K562 (cell line): Measurements from ENCODE around the gene DOCK8. TPM values are rescaled to one million over a fixed set of nuclear protein-coding genes. Genes with fewer than 3 reads are reported as not detected.

ENCODE experiments used
- CBFA2T2 ChIP-seq: fragments of 450-650 bp; conservative IDR thresholded peaks from 2 replicates; pipeline ENCODE4 v1.6.1; 2017; ENCODE audit warnings: mild to moderate bottlenecking
- CBX3 ChIP-seq, 2 experiments: IDR thresholded peaks; 1 replicate in 1 of 2; 2 replicates in 1 of 2; pipeline ENCODE4 v1.6.1; 2012; ENCODE audit warnings: inconsistent platforms in 2 of 2, low read length in 2 of 2, borderline replicate concordance in 1 of 2, control low read depth in 1 of 2
- CCAR2 ChIP-seq: fragments of 200-400 bp; formaldehyde crosslinking; IDR thresholded peaks from 2 replicates; pipeline ENCODE4 v1.6.1; 2017; ENCODE audit warnings: mild to moderate bottlenecking, low read depth, low read length
- CHCHD3 ChIP-seq: fragments of 250-450 bp; sonication (Bioruptor Pico); IDR thresholded peaks from 2 replicates; pipeline ENCODE4 v2.1.2; 2022; ENCODE audit warnings: mild to moderate bottlenecking
- EGR1 ChIP-seq: fragments of 450-650 bp; conservative IDR thresholded peaks from 2 replicates; pipeline ENCODE4 v1.6.1; 2017; ENCODE audit warnings: mild to moderate bottlenecking
- HEY1 ChIP-seq: fragments of 250-450 bp; sonication (Bioruptor Pico); IDR thresholded peaks from 2 replicates; pipeline ENCODE4 v1.5.0; 2020; ENCODE audit warnings: mild to moderate bottlenecking, moderate library complexity, borderline replicate concordance
- IFI16 ChIP-seq: fragments of 250-450 bp; sonication (Bioruptor Pico); IDR thresholded peaks from 2 replicates; pipeline ENCODE4 v2.1.2; 2022; ENCODE audit warnings: mild to moderate bottlenecking, inconsistent platforms
- KDM1A ChIP-seq, 2 experiments: fragments of 450-650 bp; IDR thresholded peaks; 2 replicates each; pipeline ENCODE4 v1.6.1; 2016; ENCODE audit warnings: mild to moderate bottlenecking in 2 of 2
- MTA2 ChIP-seq: fragments of 450-650 bp; IDR thresholded peaks from 2 replicates; pipeline ENCODE4 v1.6.1; 2016; ENCODE audit warnings: low read depth
- NFE2L1 ChIP-seq: fragments of 450-650 bp; IDR thresholded peaks from 2 replicates; pipeline ENCODE4 v1.6.1; 2016; ENCODE audit warnings: missing genetic modification characterization, low read depth, mild to moderate bottlenecking, missing compliant biosample characterization, moderate library complexity, borderline replicate concordance
- NFRKB ChIP-seq: fragments of 450-650 bp; IDR thresholded peaks from 2 replicates; pipeline ENCODE4 v1.6.1; 2016; ENCODE audit warnings: low read depth
- PHB2 ChIP-seq: fragments of 450-650 bp; IDR thresholded peaks from 2 replicates; pipeline ENCODE4 v1.6.1; 2017; ENCODE audit warnings: low read depth
- RBM14 ChIP-seq: fragments of 200-400 bp; formaldehyde crosslinking; IDR thresholded peaks from 2 replicates; pipeline ENCODE4 v1.6.1; 2018; ENCODE audit warnings: low read depth, mild to moderate bottlenecking, low read length, moderate library complexity, borderline replicate concordance; ENCODE audit not compliant: insufficient read depth
- SAFB2 ChIP-seq: fragments of 200-400 bp; formaldehyde crosslinking; IDR thresholded peaks from 2 replicates; pipeline ENCODE4 v1.6.1; 2018; ENCODE audit warnings: borderline replicate concordance, low read length, low read depth, moderate library complexity; ENCODE audit not compliant: severe bottlenecking
- ZBTB1 ChIP-seq: sonication (generic); formaldehyde crosslinking; IDR thresholded peaks from 2 replicates; pipeline ENCODE4 v1.8.1; 2023; ENCODE audit warnings: missing genetic modification reagents, low read depth, mild to moderate bottlenecking, borderline replicate concordance
- ZMIZ1 ChIP-seq, 2 experiments: fragments of 150-350 bp in 1 of 2; IDR thresholded peaks; 2 replicates each; pipeline ENCODE4 v1.6.1; 2012 to 2016; ENCODE audit warnings: low read depth in 2 of 2, low read length in 2 of 2, mild to moderate bottlenecking in 1 of 2, moderate library complexity in 1 of 2
- ZNF282 ChIP-seq: sonication (generic); formaldehyde crosslinking; IDR thresholded peaks from 2 replicates; pipeline ENCODE4 v1.8.1; 2023; ENCODE audit warnings: missing genetic modification reagents
- ZNF444 ChIP-seq: fragments of 250-450 bp; sonication (Bioruptor Pico); IDR thresholded peaks from 2 replicates; pipeline ENCODE4 v1.4.0; 2020; ENCODE audit warnings: mild to moderate bottlenecking, moderate library complexity
- ZNF551 ChIP-seq: fragments of 250-450 bp; sonication (Bioruptor Pico); IDR thresholded peaks from 2 replicates; pipeline ENCODE4 v1.5.0; 2021; ENCODE audit warnings: mild to moderate bottlenecking, moderate library complexity
- polyA plus RNA-seq, 8 experiments: library from polyadenylated mRNA; depleted of rRNA in 4 of 8; stranded (reverse) in 5 of 8; unstranded in 3 of 8; fragments of >200 nt; fragmentation: Nextera tagmentation in 2 of 8; fragmentation: Illumina TruSeq in 1 of 8; extraction: Ambion mirVana in 2 of 8; extraction: Trizol in 1 of 8; gene quantifications; 2 replicates each; pipeline versions ENCODE4 v1.2.1 to v1.2.3, GENCODE V29; 2011 to 2014; ENCODE audit warnings: inconsistent platforms in 1 of 8, missing spikeins in 1 of 8
- total RNA-seq, 7 experiments: library from RNA; depleted of rRNA in 6 of 7; stranded (reverse); fragments of >200 nt in 6 of 7; fragmentation: Illumina TruSeq in 2 of 7; extraction: Trizol in 2 of 7; gene quantifications; 2 replicates each; pipeline versions ENCODE4 v1.2.1 to v1.2.3, GENCODE V29; 2011 to 2021; ENCODE audit warnings: low replicate concordance in 1 of 7
- TF ChIP-seq, protein P1 (sequence below): sonication (generic); formaldehyde crosslinking; IDR thresholded peaks from 2 replicates; pipeline ENCODE4 v1.8.1; 2023; ENCODE audit warnings: mild to moderate bottlenecking, missing genetic modification reagents, moderate library complexity

The DOCK8 gene
- total and polyA plus RNA-seq, 9 of the 15 experiments (the other 6 are each of a cell fraction or from before 2014, with no cell fraction given): 14.4 to 53.8 (median 25.1) TPM

DNA sequence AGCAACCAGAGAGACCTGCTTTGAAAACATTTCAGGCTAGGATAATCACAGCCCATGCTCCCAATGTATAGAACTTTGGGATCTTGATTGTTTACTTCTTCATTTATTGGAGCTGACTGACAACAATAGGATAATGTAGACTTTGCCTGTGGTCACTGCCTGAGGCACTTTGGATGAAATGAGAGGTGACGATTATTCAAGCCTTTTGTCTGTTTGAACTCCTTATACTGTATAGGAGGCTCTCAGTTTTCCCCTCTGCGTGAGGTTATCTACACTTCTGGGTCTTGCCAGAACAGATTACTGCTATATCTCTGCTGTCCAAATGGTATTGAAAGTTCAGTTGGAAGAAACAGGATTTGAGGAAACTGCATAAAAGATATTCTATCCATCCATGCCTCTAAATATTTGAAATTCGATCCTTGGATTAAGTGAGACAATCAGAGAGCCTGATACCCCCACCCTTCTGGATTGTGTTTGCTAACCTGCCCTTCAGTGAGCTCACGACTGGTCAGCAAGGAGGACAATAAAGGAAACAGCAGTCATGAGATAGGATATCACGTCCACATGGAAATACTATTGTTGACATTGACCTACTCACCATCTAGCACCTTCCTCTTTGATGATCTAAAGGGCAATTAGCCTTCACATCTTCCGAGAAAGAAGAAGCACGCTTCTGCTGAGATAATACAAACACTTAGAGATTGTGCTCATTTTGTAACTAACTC lies 98.1 kb downstream of the DOCK8 start (continued):
- TF ChIP-seq ZMIZ1 (IDR thresholded peaks at IDR 0.05; ENCODE audit: low read depth in 2 of 2, low read length in 2 of 2) (no peak), CCAR2 (no peak), ZNF551 (no peak), NFRKB (no peak), HEY1 (no peak), ZNF444 (CRISPR knock-in tag) (no peak), IFI16 (CRISPR knock-in tag) (no peak), ZBTB1 (CRISPR knock-in tag) (no peak), PHB2 (no peak), RBM14 (no peak), SAFB2 (no peak), KDM1A (IDR thresholded peaks at IDR 0.05) (peak in 1 of 2 experiments; percentile 10; a peak in 1 of 4 replicates), CBFA2T2 (peak; percentile 35; the same call in 1 of the 2 replicates), CBX3 (IDR thresholded peaks at IDR 0.05; ENCODE audit: borderline replicate concordance in 1 of 2, low read length in 2 of 2) (no peak), NFE2L1 (tag) (no peak), MTA2 (peak; percentile 38), CHCHD3 (CRISPR knock-in tag) (no peak), ZNF282 (CRISPR knock-in tag) (no peak), EGR1 (no peak)
- TF ChIP-seq, protein P1, sequence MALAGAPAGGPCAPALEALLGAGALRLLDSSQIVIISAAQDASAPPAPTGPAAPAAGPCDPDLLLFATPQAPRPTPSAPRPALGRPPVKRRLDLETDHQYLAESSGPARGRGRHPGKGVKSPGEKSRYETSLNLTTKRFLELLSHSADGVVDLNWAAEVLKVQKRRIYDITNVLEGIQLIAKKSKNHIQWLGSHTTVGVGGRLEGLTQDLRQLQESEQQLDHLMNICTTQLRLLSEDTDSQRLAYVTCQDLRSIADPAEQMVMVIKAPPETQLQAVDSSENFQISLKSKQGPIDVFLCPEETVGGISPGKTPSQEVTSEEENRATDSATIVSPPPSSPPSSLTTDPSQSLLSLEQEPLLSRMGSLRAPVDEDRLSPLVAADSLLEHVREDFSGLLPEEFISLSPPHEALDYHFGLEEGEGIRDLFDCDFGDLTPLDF (CRISPR knock-in tag): no peak
